SU-DHL-6 (cell line): ENCODE results near the gene PHACTR1.

Experiments used
- H2AFZ ChIP-seq: fragments of 200-600 bp; sonication (generic); 2 replicates; pipeline ENCODE4 v1.6.1; 2014; ENCODE audit warnings: low read depth, mild to moderate bottlenecking, moderate library complexity, mixed read lengths, antibody characterized with exemption, low read length; ENCODE audit not compliant: severe bottlenecking
- H3F3A ChIP-seq: fragments of 200-600 bp; shearing (Covaris generic); 2 replicates; pipeline ENCODE4 v1.6.0; 2016; ENCODE audit warnings: antibody characterized with exemption, mild to moderate bottlenecking; ENCODE audit not compliant: insufficient read depth
- H3K27ac ChIP-seq: fragments of 200-600 bp; sonication (generic); 2 replicates; pipeline ENCODE4 v1.5.1; 2016; ENCODE audit warnings: low read depth, mild to moderate bottlenecking, low read length, moderate library complexity, mixed read lengths
- H3K27me3 ChIP-seq: fragments of 200-600 bp; sonication (generic), shearing (Covaris generic); 2 replicates; pipeline ENCODE4 v1.6.0; 2014; ENCODE audit warnings: mild to moderate bottlenecking, low read length
- H3K36me3 ChIP-seq: fragments of 200-600 bp; sonication (generic); 2 replicates; pipeline ENCODE4 v1.6.1; 2014; ENCODE audit warnings: mild to moderate bottlenecking, low read length, mixed read lengths
- H3K4me2 ChIP-seq: fragments of 300-600, 200-600 bp; shearing (Covaris generic), sonication (generic); 2 replicates; pipeline ENCODE4 v1.6.0; 2014; ENCODE audit warnings: low read length, low read depth, mild to moderate bottlenecking; ENCODE audit not compliant: poor library complexity, severe bottlenecking
- H3K4me3 ChIP-seq: fragments of 200-600 bp; sonication (generic); 2 replicates; pipeline ENCODE4 v1.5.1; 2014; ENCODE audit warnings: antibody characterized with exemption, low read length, mild to moderate bottlenecking, mixed read lengths; ENCODE audit not compliant: insufficient read depth, poor library complexity, severe bottlenecking
- H3K79me2 ChIP-seq: fragments of 200-600 bp; sonication (generic); 2 replicates; pipeline ENCODE4 v1.6.1; 2014; ENCODE audit warnings: mild to moderate bottlenecking, low read length, moderate library complexity; ENCODE audit not compliant: insufficient read depth
- H3K9ac ChIP-seq: fragments of 200-600 bp; sonication (generic); 2 replicates; pipeline ENCODE4 v1.7.0; 2014; ENCODE audit warnings: mild to moderate bottlenecking, low read length
- H3K9me2 ChIP-seq: fragments of 200-600 bp; sonication (generic); replicated peaks from 2 replicates; pipeline ENCODE4 v1.6.1; 2014; ENCODE audit warnings: low read length; ENCODE audit not compliant: insufficient read depth
- H3K9me3 ChIP-seq: fragments of 200-600 bp; sonication (generic); 2 replicates; pipeline ENCODE4 v1.6.1; 2014; ENCODE audit warnings: low read length, mixed read lengths; ENCODE audit not compliant: insufficient read depth
- H4K20me1 ChIP-seq: fragments of 200-600 bp; sonication (generic); 2 replicates; pipeline ENCODE4 v1.6.1; 2014; ENCODE audit warnings: low read depth, mild to moderate bottlenecking, antibody characterized with exemption, low read length, moderate library complexity, mixed read lengths
- CTCF ChIP-seq: fragments of 200-600 bp; sonication (generic); IDR thresholded peaks from one replicate; pipeline ENCODE4 v1.5.1; 2017; ENCODE audit warnings: antibody characterized with exemption, mild to moderate bottlenecking, low read length, moderate library complexity; ENCODE audit not compliant: insufficient read depth, poor library complexity, severe bottlenecking
- EZH2phosphoT487 ChIP-seq: fragments of 200-600 bp; sonication (generic), shearing (Covaris generic); conservative IDR thresholded peaks from 2 replicates; pipeline ENCODE4 v1.6.1; 2018; ENCODE audit warnings: mild to moderate bottlenecking, antibody characterized with exemption, low read length, moderate library complexity, mixed read lengths

PHACTR1 gene

GRCh38 chr6:13239530-13240455 is 523.2 kb downstream of the PHACTR1 start:
- Histone ChIP-seq H3K4me3 (no peak overlapping the region), H3K27me3 (no peaks in the 10 kb centered on the region), H3K79me2 (no peaks in the 10 kb centered on the region), H3F3A (no peaks in the 10 kb centered on the region), H3K36me3 (no peaks in the 10 kb centered on the region), H2AFZ (no peak overlapping the region), H3K27ac (no peak overlapping the region), H4K20me1 (no peaks in the 10 kb centered on the region), H3K4me2 (no peak overlapping the region), H3K9ac (no peak overlapping the region), H3K9me3 (no peaks in the 10 kb centered on the region), H3K9me2 (no peaks in the 10 kb centered on the region)
- TF ChIP-seq EZH2phosphoT487 (no peak), CTCF (no peak)

GRCh38 chr6:13241364-13241763 is 524.8 kb downstream of the PHACTR1 start:
- H3K79me2 ChIP-seq, result no peaks in the 10 kb centered on the region
- no peak overlapping the region for H2AFZ ChIP-seq
- H3K4me2 ChIP-seq, result no peak overlapping the region
- TF ChIP-seq CTCF, result no peak
- no peak for TF ChIP-seq EZH2phosphoT487
- H3K27me3 ChIP-seq, result no peaks in the 10 kb centered on the region
- no peaks in the 10 kb centered on the region for H3K36me3 ChIP-seq
- no peak overlapping the region for H3K27ac ChIP-seq
- no peak overlapping the region for H3K4me3 ChIP-seq
- no peak overlapping the region for H3K9ac ChIP-seq
- H3K9me2 ChIP-seq, result no peaks in the 10 kb centered on the region
- H3K9me3 ChIP-seq, result no peaks in the 10 kb centered on the region
- H3F3A ChIP-seq, result no peaks in the 10 kb centered on the region
- H4K20me1 ChIP-seq, result no peaks in the 10 kb centered on the region

GRCh38 chr6:13242178-13242577 is 525.6 kb downstream of the PHACTR1 start:
- H2AFZ ChIP-seq, result no peak overlapping the region
- no peak overlapping the region for H3K4me2 ChIP-seq
- H3K27me3 ChIP-seq, result no peaks in the 10 kb centered on the region
- no peaks in the 10 kb centered on the region for H3K9me2 ChIP-seq
- TF ChIP-seq CTCF (no peak), EZH2phosphoT487 (no peak)
- no peaks in the 10 kb centered on the region for H3K36me3 ChIP-seq
- H3F3A ChIP-seq, result no peaks in the 10 kb centered on the region
- H3K9ac ChIP-seq, result no peak overlapping the region
- H3K79me2 ChIP-seq, result no peaks in the 10 kb centered on the region
- no peak overlapping the region for H3K4me3 ChIP-seq
- no peaks in the 10 kb centered on the region for H3K9me3 ChIP-seq
- H4K20me1 ChIP-seq, result no peaks in the 10 kb centered on the region
- no peak overlapping the region for H3K27ac ChIP-seq
